B cell (primary cell): Measurements from ENCODE around the gene TMIGD2. TPM values are rescaled to one million over a fixed set of nuclear protein-coding genes. Genes with fewer than 3 reads are reported as not detected.

Source experiments
- ATAC-seq: fragments of 200-7000 bp; cut with Tn5 transposase; one replicate; pipeline ENCODE4 v1.10.0; 2021; ENCODE audit warnings: low read depth, mild to moderate bottlenecking, moderate number of reproducible peaks, moderate library complexity
- CTCF ChIA-PET: fragments of 350-600 bp; sonication (Branson Sonifier 250); formaldehyde crosslinking; loops from one replicate; lab custom pipeline; 2021; ENCODE audit warnings: antibody characterized with exemption, inconsistent platforms; lab: Charles Lee
- POLR2A ChIA-PET: fragments of 350-600 bp; sonication (Branson Sonifier 250); formaldehyde crosslinking; loops from one replicate; lab custom pipeline; 2021; ENCODE audit warnings: antibody characterized with exemption; lab: Charles Lee
- DNase-seq: peaks from one replicate; pipeline ENCODE4 v3.0.0; 2013
- H2AFZ ChIP-seq: 2 replicates; pipeline ENCODE4 v1.6.1; 2012; ENCODE audit warnings: mild to moderate bottlenecking, low read depth, low read length; ENCODE audit not compliant: insufficient read depth, poor library complexity, severe bottlenecking
- H3K27ac ChIP-seq, 2 donors: 1 replicate in 1 of 2; 2 replicates in 1 of 2; pipeline ENCODE4 v1.5.1; 2012 to 2013; ENCODE audit warnings: low read length in 2 of 2, mild to moderate bottlenecking in 2 of 2, moderate library complexity in 1 of 2
- H3K27me3 ChIP-seq, 4 experiments: fragments of 200-600 bp in 1 of 4; sonication (generic) in 1 of 4; replicated peaks in 1 of 4; 1 replicate in 2 of 4; 2 replicates in 2 of 4; pipeline versions ENCODE4 v1.6.1 to v1.7.0; 2013 to 2016; ENCODE audit warnings: low read length in 3 of 4, mild to moderate bottlenecking in 2 of 4, mixed read lengths in 1 of 4, moderate library complexity in 1 of 4; ENCODE audit not compliant: insufficient read depth in 4 of 4, control insufficient read depth in 3 of 4; ENCODE audit errors: control extremely low read depth in 1 of 4
- H3K36me3 ChIP-seq, 2 experiments: replicated peaks in 1 of 2; 1 replicate in 1 of 2; 2 replicates in 1 of 2; pipeline versions ENCODE4 v1.6.1 to v1.7.1; 2013; ENCODE audit warnings: low read length in 1 of 2; ENCODE audit not compliant: insufficient read depth in 2 of 2, control insufficient read depth in 1 of 2; ENCODE audit errors: control extremely low read depth in 1 of 2, extremely low read depth in 1 of 2
- H3K4me1 ChIP-seq, 2 donors: fragments of 200-600 bp in 1 of 2; sonication (generic) in 1 of 2; 1 replicate in 1 of 2; 2 replicates in 1 of 2; pipeline versions ENCODE4 v1.5.1 to v1.6.1; 2013 to 2017; ENCODE audit warnings: low read length in 2 of 2; ENCODE audit not compliant: control insufficient read depth in 2 of 2, insufficient read depth in 2 of 2
- H3K4me2 ChIP-seq: replicated peaks from 2 replicates; pipeline ENCODE3; 2012; ENCODE audit warnings: mild to moderate bottlenecking, low read depth, low read length; ENCODE audit not compliant: poor library complexity, severe bottlenecking
- H3K4me3 ChIP-seq, 5 experiments: fragments of 200-600 bp in 1 of 5; sonication (generic) in 1 of 5; 1 replicate in 3 of 5; 2 replicates in 2 of 5; pipeline versions ENCODE4 v1.5.1 to v1.7.0; 2011 to 2016; ENCODE audit warnings: low read length in 4 of 5, mild to moderate bottlenecking in 4 of 5, low read depth in 2 of 5, control low read depth in 1 of 5, moderate library complexity in 1 of 5; ENCODE audit not compliant: insufficient read depth in 1 of 5; ENCODE audit errors: control extremely low read depth in 1 of 5, extremely low read depth in 1 of 5
- H3K79me2 ChIP-seq: fragments of 200-600 bp; sonication (generic); one replicate; pipeline ENCODE4 v1.6.0; 2016; ENCODE audit warnings: low read length; ENCODE audit not compliant: control insufficient read depth, insufficient read depth
- H3K9ac ChIP-seq: fragments of 200-600 bp; sonication (generic); 2 replicates; pipeline ENCODE4 v1.6.1; 2017; ENCODE audit warnings: mild to moderate bottlenecking, low read length, moderate library complexity
- H3K9me3 ChIP-seq, 3 donors: one replicate each; pipeline versions ENCODE4 v1.6.1 to v1.7.1; 2013; ENCODE audit warnings: low read length in 2 of 3; ENCODE audit not compliant: control insufficient read depth in 2 of 3, insufficient read depth in 1 of 3; ENCODE audit errors: control extremely low read depth in 1 of 3
- H4K20me1 ChIP-seq: 2 replicates; pipeline ENCODE4 v1.6.0; 2012; ENCODE audit warnings: mild to moderate bottlenecking, low read length; ENCODE audit not compliant: insufficient read depth, control insufficient read depth, poor library complexity, severe bottlenecking
- H3K27ac Mint-ChIP-seq: one replicate; pipeline ENCODE4 v1.8.0; 2021; ENCODE audit warnings: mixed read lengths
- H3K27me3 Mint-ChIP-seq: one replicate; pipeline ENCODE4 v1.8.0; 2021; ENCODE audit warnings: mixed read lengths
- H3K4me1 Mint-ChIP-seq: one replicate; pipeline ENCODE4 v1.8.0; 2021; ENCODE audit warnings: mixed read lengths
- H3K4me3 Mint-ChIP-seq: one replicate; pipeline ENCODE4 v1.8.0; 2021; ENCODE audit warnings: mixed read lengths
- H3K9me3 Mint-ChIP-seq: one replicate; pipeline ENCODE4 v1.8.0; 2022; ENCODE audit warnings: mixed read lengths; ENCODE audit not compliant: insufficient read depth
- CTCF ChIP-seq: fragments of 200-600 bp; IDR thresholded peaks from one replicate; pipeline ENCODE4 v1.8.0; 2022; ENCODE audit warnings: antibody characterized with exemption, mild to moderate bottlenecking
- EZH2 ChIP-seq: IDR thresholded peaks from 2 replicates; pipeline ENCODE4 v1.6.1; 2012; ENCODE audit warnings: borderline replicate concordance, low read depth, mild to moderate bottlenecking, moderate library complexity, low read length; ENCODE audit not compliant: insufficient read depth, poor library complexity, severe bottlenecking
- WGBS: methylation state at CpG from one replicate; pipeline ENCODE4 v1.1.5; 2013; ENCODE audit warnings: missing lambda C conversion rate; ENCODE audit not compliant: insufficient coverage; 5-methylcytosine and 5-hydroxymethylcytosine counted together
- intact Hi-C: fragments of 100-400 bp; cut with micrococcal nuclease; formaldehyde crosslinking; loops from one replicate; pipeline ENCODE4 v1.10.0; 2022
- polyA plus RNA-seq: library from polyadenylated mRNA; depleted of rRNA; stranded (reverse); fragments of >200 nt; gene quantifications from 2 replicates; pipeline ENCODE4 v1.2.3, GENCODE V29; 2012
- total RNA-seq, 2 donors: library from RNA; stranded (reverse); fragments of 120-200 nt in 1 of 2; gene quantifications; 1 replicate in 1 of 2; 2 replicates in 1 of 2; pipeline versions ENCODE4 v1.2.3 to v1.2.4, GENCODE V29; 2013 to 2022

Gene TMIGD2
- total and polyA plus RNA-seq, 2 donors (not counting 1 experiment from before 2014, with no cell fraction given) = 0.24 TPM; not detected in 1

- peaks cover 0 to 37% (median 1%) of the 10 kb centered on the region in 3 donors for H3K9me3 ChIP-seq
- H3K4me1 Mint-ChIP-seq = no peaks in the 10 kb centered on the region
- WGBS = 94% methylated on average over 2 of the region's 2 CpGs
- H3K79me2 ChIP-seq = no peaks in the 10 kb centered on the region
- no peak overlapping the region for H3K4me3 Mint-ChIP-seq
- no peaks in the 10 kb centered on the region for H3K27me3 ChIP-seq
- no peak overlapping the region for H3K9ac ChIP-seq
- H4K20me1 ChIP-seq = no peaks in the 10 kb centered on the region
- no peak for ATAC-seq
- ChIA-PET CTCF (interaction anchor here (0.7 to 1.0 kb wide), 2 partner anchors 33 to 179 kb away, joined by 3 read pairs; no protein-coding TSS in a partner anchor), POLR2A (no interaction called here)
- no peak for DNase-seq
- intact Hi-C loops = no loop called here
- H3K4me1 ChIP-seq = no peaks in the 10 kb centered on the region
- no peak overlapping the region for H3K27ac Mint-ChIP-seq
- no peaks in the 10 kb centered on the region for H3K27me3 Mint-ChIP-seq
- TF ChIP-seq CTCF (no peak), EZH2 (no peak)
- H3K36me3 ChIP-seq = no peaks in the 10 kb centered on the region
- H3K4me2 ChIP-seq = no peak overlapping the region
- H2AFZ ChIP-seq = no peak overlapping the region
- no peak overlapping the region for H3K4me3 ChIP-seq
- H3K9me3 Mint-ChIP-seq = peaks cover 4% of the 10 kb centered on the region
- no peak overlapping the region for H3K27ac ChIP-seq
These were observed 17.0 kb upstream of the TMIGD2 start for GRCh38 chr19:4319067-4319718.

GRCh38 chr19:4318460-4318859 is 16.3 kb upstream of the TMIGD2 start:
- H3K27ac ChIP-seq = no peak overlapping the region
- H3K36me3 ChIP-seq = no peaks in the 10 kb centered on the region
- WGBS = 94% methylated on average over 2 of the region's 7 CpGs
- Mint-ChIP-seq H3K9me3 (peaks cover 4% of the 10 kb centered on the region), H3K4me3 (no peak overlapping the region), H3K4me1 (no peaks in the 10 kb centered on the region), H3K27ac (no peak overlapping the region), H3K27me3 (no peaks in the 10 kb centered on the region)
- intact Hi-C loops = no loop called here
- no peak for DNase-seq
- H3K4me3 ChIP-seq = no peak overlapping the region
- no peak overlapping the region for H3K4me2 ChIP-seq
- ATAC-seq = no peak
- peaks cover 0 to 37% (median 1%) of the 10 kb centered on the region in 3 donors for H3K9me3 ChIP-seq
- H3K4me1 ChIP-seq = no peaks in the 10 kb centered on the region
- TF ChIP-seq EZH2 (no peak), CTCF (no peak)
- H3K27me3 ChIP-seq = no peaks in the 10 kb centered on the region
- H3K79me2 ChIP-seq = no peaks in the 10 kb centered on the region
- CTCF ChIA-PET = no interaction called here
- POLR2A ChIA-PET = no interaction called here
- no peaks in the 10 kb centered on the region for H4K20me1 ChIP-seq
- no peak overlapping the region for H2AFZ ChIP-seq
- H3K9ac ChIP-seq = no peak overlapping the region
